ENCODE measurements around the gene SPIRE1. TPM values are rescaled to one million over a fixed set of nuclear protein-coding genes. Genes with fewer than 3 reads are reported as not detected.
"Not testable (repeated sequence)": the region's sequence is repeated elsewhere in the genome, so short reads cannot be mapped to it uniquely, and the experiment has no call there.

Gene SPIRE1
- total RNA-seq, 1 donor from 2014 or later = 13.7 TPM

- no peak for DNase-seq (ENCODE audit: low read depth in 2 of 2)
These were observed 103.0 kb downstream of the SPIRE1 start for GRCh38 chr18:12554796-12555388.

GRCh38 chr18:12552879-12553242 lies 105.0 kb downstream of the SPIRE1 start:
- DNase-seq (ENCODE audit: low read depth in 2 of 2) = no peak

GRCh38 chr18:12551943-12552878 lies 105.7 kb downstream of the SPIRE1 start:
- DNase-seq (ENCODE audit: low read depth in 2 of 2) = peak in 1 of 2 donors; percentile 16

GRCh38 chr18:12551466-12551865 lies 106.4 kb downstream of the SPIRE1 start:
- not testable (repeated sequence) for DNase-seq (ENCODE audit: low read depth in 2 of 2)

- DNase-seq (ENCODE audit: low read depth in 2 of 2) = no peak
These were observed 114.2 kb downstream of the SPIRE1 start for GRCh38 chr18:12543697-12544096.

- DNase-seq (ENCODE audit: low read depth in 2 of 2) = no peak
These were observed 117.2 kb downstream of the SPIRE1 start for GRCh38 chr18:12540751-12541150.

- DNase-seq (ENCODE audit: low read depth in 2 of 2) = peak in 1 of 2 donors; percentile 24
These were observed 118.7 kb downstream of the SPIRE1 start for GRCh38 chr18:12539158-12539557.

- no peak for DNase-seq (ENCODE audit: low read depth in 2 of 2)
These were observed 123.1 kb downstream of the SPIRE1 start for GRCh38 chr18:12534820-12535219.

- no peak for DNase-seq (ENCODE audit: low read depth in 2 of 2)
These were observed 125.2 kb downstream of the SPIRE1 start for GRCh38 chr18:12532661-12533060.

- DNase-seq (ENCODE audit: low read depth in 2 of 2) = no peak
These were observed 126.2 kb downstream of the SPIRE1 start for GRCh38 chr18:12531749-12532148.

GRCh38 chr18:12520442-12520992 lies 137.4 kb downstream of the SPIRE1 start:
- DNase-seq (ENCODE audit: low read depth in 2 of 2) = no peak

GRCh38 chr18:12518832-12519531 lies 138.9 kb downstream of the SPIRE1 start:
- DNase-seq (ENCODE audit: low read depth in 2 of 2) = peak in 1 of 2 donors; percentile 20

- no peak for DNase-seq (ENCODE audit: low read depth in 2 of 2)
These were observed 139.6 kb downstream of the SPIRE1 start for GRCh38 chr18:12518326-12518725.

GRCh38 chr18:12517142-12517825 lies 140.6 kb downstream of the SPIRE1 start:
- no peak for DNase-seq (ENCODE audit: low read depth in 2 of 2)

- DNase-seq (ENCODE audit: low read depth in 2 of 2) = peak; percentile 6 to 66
These were observed 141.8 kb downstream of the SPIRE1 start for GRCh38 chr18:12516049-12516630.

GRCh38 chr18:12515550-12515949 lies 142.4 kb downstream of the SPIRE1 start:
- DNase-seq (ENCODE audit: low read depth in 2 of 2) = peak in 1 of 2 donors; percentile 45

- no peak for DNase-seq (ENCODE audit: low read depth in 2 of 2)
These were observed 150.9 kb downstream of the SPIRE1 start for GRCh38 chr18:12507007-12507406.

GRCh38 chr18:12500986-12501385 lies 156.9 kb downstream of the SPIRE1 start:
- no peak for DNase-seq (ENCODE audit: low read depth in 2 of 2)

- DNase-seq (ENCODE audit: low read depth in 2 of 2) = no peak
These were observed 160.1 kb downstream of the SPIRE1 start for GRCh38 chr18:12497839-12498238.

- no peak for DNase-seq (ENCODE audit: low read depth in 2 of 2)
These were observed 160.6 kb downstream of the SPIRE1 start for GRCh38 chr18:12497296-12497695.

- DNase-seq (ENCODE audit: low read depth in 2 of 2) = no peak
These were observed 165.0 kb downstream of the SPIRE1 start for GRCh38 chr18:12492907-12493306.
